ENCODE measurements around the gene FAM216A. TPM values are rescaled to one million over a fixed set of nuclear protein-coding genes. Genes with fewer than 3 reads are reported as not detected.
"Not testable (repeated sequence)": the region's sequence is repeated elsewhere in the genome, so short reads cannot be mapped to it uniquely, and the experiment has no call there.

The FAM216A gene
- total RNA-seq (2014; rRNA removed; shearing (Covaris generic)) = 20.6 and 24.8 TPM in 2 replicates

- peak; percentile 98 for DNase-seq (ENCODE audit: low read depth)
These were observed at the start of gene FAM216A, which contains the start of gene GPN3 for GRCh38 chr12:110468214-110469048. Gene FAM216A, plus strand, starts transcription at chr12:110468845. Its CDS starts 31 bp downstream, at chr12:110468876. Gene GPN3, minus strand, starts transcription at chr12:110468257. Its CDS starts 54 bp downstream, at chr12:110468203.

- not testable (repeated sequence) for DNase-seq (ENCODE audit: low read depth)
These were observed 48.0 kb upstream of the FAM216A start for GRCh38 chr12:110420644-110421043.

GRCh38 chr12:110421159-110421661, 47.4 kb upstream of the FAM216A start:
- DNase-seq (ENCODE audit: low read depth) = no peak

GRCh38 chr12:110421701-110422100, 46.9 kb upstream of the FAM216A start:
- no peak for DNase-seq (ENCODE audit: low read depth)

- DNase-seq (ENCODE audit: low read depth) = no peak
These were observed 44.4 kb upstream of the FAM216A start for GRCh38 chr12:110424237-110424636.

GRCh38 chr12:110426406-110426805, 42.2 kb upstream of the FAM216A start:
- no peak for DNase-seq (ENCODE audit: low read depth)

- not testable (repeated sequence) for DNase-seq (ENCODE audit: low read depth)
These were observed 39.0 kb upstream of the FAM216A start for GRCh38 chr12:110429676-110430075.

- DNase-seq (ENCODE audit: low read depth) = no peak
These were observed 36.6 kb upstream of the FAM216A start for GRCh38 chr12:110431957-110432587.

GRCh38 chr12:110436231-110436630, 32.4 kb upstream of the FAM216A start:
- peak; percentile 17 for DNase-seq (ENCODE audit: low read depth)

- no peak for DNase-seq (ENCODE audit: low read depth)
These were observed 24.2 kb upstream of the FAM216A start for GRCh38 chr12:110444455-110444854.

GRCh38 chr12:110449799-110450497, 18.7 kb upstream of the FAM216A start, which contains the start of gene ARPC3:
Gene ARPC3, minus strand, starts transcription at chr12:110450337. Its CDS starts 77 bp downstream, at chr12:110450260.
- peak; percentile 92 for DNase-seq (ENCODE audit: low read depth)

GRCh38 chr12:110451263-110451662, 17.4 kb upstream of the FAM216A start:
- DNase-seq (ENCODE audit: low read depth) = no peak

- no peak for DNase-seq (ENCODE audit: low read depth)
These were observed 14.9 kb upstream of the FAM216A start for GRCh38 chr12:110453569-110454296.

GRCh38 chr12:110458756-110459155, 9.9 kb upstream of the FAM216A start:
- DNase-seq (ENCODE audit: low read depth) = no peak

- DNase-seq (ENCODE audit: low read depth) = not testable (repeated sequence)
These were observed 7.5 kb upstream of the FAM216A start for GRCh38 chr12:110461189-110461588.

GRCh38 chr12:110465024-110465423, 3.6 kb upstream of the FAM216A start:
- DNase-seq (ENCODE audit: low read depth) = no peak

GRCh38 chr12:110465765-110466164, 2.9 kb upstream of the FAM216A start:
- DNase-seq (ENCODE audit: low read depth) = not testable (repeated sequence)

- DNase-seq (ENCODE audit: low read depth) = no peak
These were observed 1.9 kb upstream of the FAM216A start for GRCh38 chr12:110466791-110467190.

- DNase-seq (ENCODE audit: low read depth) = no peak
These were observed 815 bp upstream of the FAM216A start for GRCh38 chr12:110467847-110468213.

GRCh38 chr12:110475426-110475825, 6.8 kb downstream of the FAM216A start:
- no peak for DNase-seq (ENCODE audit: low read depth)

- DNase-seq (ENCODE audit: low read depth) = peak; percentile 36
These were observed 30.5 kb downstream of the FAM216A start for GRCh38 chr12:110498984-110499706.

Data from M059J (cell line).